Colonic mucosa (tissue), 4 donors: ENCODE results near the gene TCF20. TPM values are rescaled to one million over a fixed set of nuclear protein-coding genes. Genes with fewer than 3 reads are reported as not detected.

Experiments used
- DNase-seq: peaks from one replicate; pipeline ENCODE4 v3.0.0-alpha.2; 2020
- H3K27ac ChIP-seq: fragments of 200-600 bp; one replicate; pipeline ENCODE4 v1.8.0; 2021
- H3K27me3 ChIP-seq: fragments of 200-600 bp; one replicate; pipeline ENCODE4 v1.8.0; 2021
- H3K36me3 ChIP-seq: fragments of 200-600 bp; one replicate; pipeline ENCODE4 v1.8.0; 2021
- H3K4me1 ChIP-seq: fragments of 200-600 bp; one replicate; pipeline ENCODE4 v1.8.0; 2021; ENCODE audit warnings: mild to moderate bottlenecking
- H3K4me3 ChIP-seq: fragments of 200-600 bp; one replicate; pipeline ENCODE4 v1.8.0; 2021
- H3K9ac ChIP-seq, 2 donors: one replicate each; pipeline ENCODE4 v1.7.0; 2013; ENCODE audit warnings: control low read depth in 2 of 2, low read depth in 2 of 2, low read length in 2 of 2
- H3K9me3 ChIP-seq: fragments of 200-600 bp; one replicate; pipeline ENCODE4 v1.8.0; 2021
- CTCF ChIP-seq: fragments of 200-600 bp; IDR thresholded peaks from one replicate; pipeline ENCODE4 v1.8.0; 2022; ENCODE audit warnings: antibody characterized with exemption, mild to moderate bottlenecking
- intact Hi-C: fragments of 100-400 bp; cut with DNase I; formaldehyde crosslinking; loops from one replicate; pipeline ENCODE4 v1.14.1; 2022
- total RNA-seq, 2 donors: library from RNA; stranded (reverse); fragmentation: NEBNext Ultra II Directional in 1 of 2; extraction: Animal tissue kit (Norgen Biotek cat#: 25700) in 1 of 2; gene quantifications; one replicate each; pipeline ENCODE4 v1.2.1, GENCODE V29; 2021
- donor health status: healthy.
- donor health status: DM: no; HTN: no; CAD: no.
- donor health status: DM: no; HTN: no; CAD: no.

TCF20 gene
- total RNA-seq, 2 donors from 2014 or later: 52.9 to 62.0 TPM

GRCh38 chr22:42292732-42293520 is 22.5 kb upstream of the TCF20 start:
- H3K4me3 ChIP-seq: no peak overlapping the region
- peaks cover 10% of the 10 kb centered on the region for H3K4me1 ChIP-seq
- H3K27ac ChIP-seq: peak overlapping the region; percentile 31
- TF ChIP-seq CTCF: no peak
- peak; percentile 79 for DNase-seq
- no peaks in the 10 kb centered on the region for H3K27me3 ChIP-seq
- intact Hi-C loops: no loop called here
- H3K36me3 ChIP-seq: no peaks in the 10 kb centered on the region
- H3K9ac ChIP-seq: peak overlapping the region; percentile 8 to 65
- H3K9me3 ChIP-seq: no peaks in the 10 kb centered on the region

- intact Hi-C loops: no loop called here
- H3K4me3 ChIP-seq: no peak overlapping the region
- no peak for TF ChIP-seq CTCF
- peaks cover 10% of the 10 kb centered on the region for H3K4me1 ChIP-seq
- H3K27ac ChIP-seq: no peak overlapping the region
- H3K9me3 ChIP-seq: no peaks in the 10 kb centered on the region
- H3K36me3 ChIP-seq: no peaks in the 10 kb centered on the region
- DNase-seq: no peak
- no peaks in the 10 kb centered on the region for H3K27me3 ChIP-seq
- no peak overlapping the region for H3K9ac ChIP-seq
Measured at GRCh38 chr22:42291287-42291686, 20.8 kb upstream of the TCF20 start.

GRCh38 chr22:42289671-42290541 is 19.5 kb upstream of the TCF20 start:
- Histone ChIP-seq H3K9ac (no peak overlapping the region), H3K4me3 (no peak overlapping the region), H3K36me3 (no peaks in the 10 kb centered on the region), H3K27me3 (no peaks in the 10 kb centered on the region), H3K27ac (no peak overlapping the region), H3K4me1 (peaks cover 10% of the 10 kb centered on the region), H3K9me3 (no peaks in the 10 kb centered on the region)
- no peak for TF ChIP-seq CTCF
- no peak for DNase-seq
- intact Hi-C loops: no loop called here

GRCh38 chr22:42288791-42289190 is 18.3 kb upstream of the TCF20 start:
- no peaks in the 10 kb centered on the region for H3K9me3 ChIP-seq
- peaks cover 16% of the 10 kb centered on the region for H3K4me1 ChIP-seq
- H3K36me3 ChIP-seq: no peaks in the 10 kb centered on the region
- no peak for DNase-seq
- H3K27me3 ChIP-seq: no peaks in the 10 kb centered on the region
- no peak for TF ChIP-seq CTCF
- no peak overlapping the region for H3K9ac ChIP-seq
- intact Hi-C loops: no loop called here
- H3K4me3 ChIP-seq: no peak overlapping the region
- no peak overlapping the region for H3K27ac ChIP-seq

DNA sequence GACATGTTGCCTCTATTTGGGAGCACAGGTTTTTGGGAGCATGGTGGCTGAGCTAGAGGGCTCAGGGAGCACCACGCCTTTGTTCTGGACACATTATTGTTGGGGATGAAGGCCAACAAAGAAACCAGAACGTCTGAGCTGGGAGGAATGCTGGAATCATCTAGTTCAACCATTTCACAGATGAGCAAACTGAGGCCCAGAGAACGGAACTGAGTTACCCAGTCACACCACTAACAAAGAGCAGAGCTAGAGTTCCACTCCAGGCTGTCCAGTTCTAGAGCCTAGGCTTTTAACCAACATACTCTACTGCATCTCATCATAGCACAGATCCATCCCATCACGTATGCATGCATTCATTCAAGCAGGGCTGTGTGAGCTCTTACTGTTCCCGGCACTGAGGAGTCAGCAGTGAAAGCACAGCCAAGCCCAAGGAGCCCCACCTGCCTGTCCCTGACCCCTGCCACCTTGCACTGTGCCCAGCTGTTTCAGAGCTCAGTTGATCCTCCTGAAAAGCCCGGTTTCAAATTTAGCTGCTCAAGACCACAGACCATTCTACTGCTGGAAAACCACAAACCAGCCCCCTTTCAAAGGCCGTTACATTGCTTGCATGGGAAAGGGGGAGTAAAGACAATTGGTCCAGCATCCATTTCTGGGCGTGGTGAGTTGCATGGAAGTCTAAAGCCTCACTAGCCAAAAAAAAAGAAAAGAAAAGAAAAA is 16.9 kb upstream of the TCF20 start:
- H3K4me1 ChIP-seq: peaks cover 11% of the 10 kb centered on the region
- H3K4me3 ChIP-seq: no peak overlapping the region
- no peak overlapping the region for H3K9ac ChIP-seq
- intact Hi-C loops: no loop called here
- no peaks in the 10 kb centered on the region for H3K27me3 ChIP-seq
- no peaks in the 10 kb centered on the region for H3K36me3 ChIP-seq
- no peak overlapping the region for H3K27ac ChIP-seq
- no peaks in the 10 kb centered on the region for H3K9me3 ChIP-seq
- DNase-seq: no peak
- no peak for TF ChIP-seq CTCF
